ENCODE results near the gene HCAR3. TPM values are rescaled to one million over a fixed set of nuclear protein-coding genes. Genes with fewer than 3 reads are reported as not detected.
"Not testable (repeated sequence)": the region's sequence is repeated elsewhere in the genome, so short reads cannot be mapped to it uniquely, and the experiment has no call there.

HCAR3 gene
- total and polyA plus RNA-seq, 2 experiments from 2014 or later = not detected

DNA sequence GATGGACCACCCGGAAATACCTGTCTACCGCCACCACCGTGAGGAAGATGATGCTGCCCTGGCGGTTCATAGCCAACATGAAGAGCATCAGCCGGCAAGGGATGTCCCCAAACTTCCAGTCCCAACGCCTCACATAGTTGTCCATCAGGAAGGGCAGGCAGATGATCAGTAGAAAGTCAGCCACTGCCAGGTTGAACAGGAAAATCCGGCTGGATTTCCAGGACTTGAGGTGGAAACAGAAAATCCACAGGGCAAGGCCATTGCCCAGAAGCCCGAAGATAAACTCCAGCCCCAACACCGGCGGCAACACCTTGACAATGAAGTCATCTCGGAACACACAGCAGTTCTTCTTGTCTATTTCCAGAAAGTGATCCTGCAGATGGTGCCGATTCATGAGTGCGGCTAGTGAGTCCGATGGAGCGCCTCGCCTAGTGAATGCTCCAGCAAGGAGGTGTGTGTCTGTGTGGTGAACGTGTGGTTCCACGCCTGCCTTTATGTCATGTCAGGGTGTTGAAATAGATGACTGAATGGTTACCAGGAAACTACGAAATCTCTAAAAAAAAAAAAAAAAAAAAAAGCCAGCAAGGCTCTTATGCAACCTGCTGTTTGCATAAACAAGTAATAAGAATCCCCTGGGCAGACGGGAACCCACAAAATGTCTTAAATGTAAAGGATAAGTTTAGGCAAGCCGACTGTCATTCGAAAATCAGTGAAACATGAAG lies 13.6 kb downstream of the HCAR3 start, which contains the start of gene HCAR2:
Gene HCAR2, minus strand, starts transcription at position 468 of the 722 bp plus-strand sequence. Its CDS starts 74 bp downstream, at position 394.
- H3K9me3 ChIP-seq (ENCODE audit: low read depth); H3K4me3 ChIP-seq; H3K4me1 ChIP-seq (ENCODE audit: low read depth); H3K36me3 ChIP-seq; H3K27ac ChIP-seq; H3K27me3 ChIP-seq: not testable (repeated sequence)
- peak in 1 of 2 donors; percentile 41 for DNase-seq (ENCODE audit: low read depth in 1 of 2, low spot score in 1 of 2)

DNA sequence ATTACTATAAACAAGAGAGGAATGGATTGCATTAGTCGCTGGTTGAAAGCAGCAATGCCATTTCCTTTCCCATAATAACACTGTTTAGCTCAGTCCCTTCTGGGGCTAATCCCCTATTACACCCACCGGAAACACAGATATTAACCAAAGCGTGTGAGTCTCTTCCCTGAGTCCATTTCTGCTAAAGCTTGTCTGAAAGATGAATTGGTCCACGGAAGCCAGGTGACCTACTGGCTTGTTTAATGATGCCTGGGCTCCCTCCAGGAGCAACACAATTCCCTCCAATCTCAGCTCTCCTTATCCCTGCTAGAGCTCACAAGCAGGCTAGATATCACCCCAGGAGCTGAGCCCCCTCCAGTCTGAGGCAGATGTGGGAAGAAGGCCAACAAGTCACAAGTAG lies 15.1 kb downstream of the HCAR3 start:
- H3K27me3 ChIP-seq; H3K4me3 ChIP-seq; H3K4me1 ChIP-seq (ENCODE audit: low read depth); H3K36me3 ChIP-seq; H3K27ac ChIP-seq; DNase-seq (ENCODE audit: low read depth in 1 of 2, low spot score in 1 of 2); H3K9me3 ChIP-seq (ENCODE audit: low read depth): not testable (repeated sequence)

DNA sequence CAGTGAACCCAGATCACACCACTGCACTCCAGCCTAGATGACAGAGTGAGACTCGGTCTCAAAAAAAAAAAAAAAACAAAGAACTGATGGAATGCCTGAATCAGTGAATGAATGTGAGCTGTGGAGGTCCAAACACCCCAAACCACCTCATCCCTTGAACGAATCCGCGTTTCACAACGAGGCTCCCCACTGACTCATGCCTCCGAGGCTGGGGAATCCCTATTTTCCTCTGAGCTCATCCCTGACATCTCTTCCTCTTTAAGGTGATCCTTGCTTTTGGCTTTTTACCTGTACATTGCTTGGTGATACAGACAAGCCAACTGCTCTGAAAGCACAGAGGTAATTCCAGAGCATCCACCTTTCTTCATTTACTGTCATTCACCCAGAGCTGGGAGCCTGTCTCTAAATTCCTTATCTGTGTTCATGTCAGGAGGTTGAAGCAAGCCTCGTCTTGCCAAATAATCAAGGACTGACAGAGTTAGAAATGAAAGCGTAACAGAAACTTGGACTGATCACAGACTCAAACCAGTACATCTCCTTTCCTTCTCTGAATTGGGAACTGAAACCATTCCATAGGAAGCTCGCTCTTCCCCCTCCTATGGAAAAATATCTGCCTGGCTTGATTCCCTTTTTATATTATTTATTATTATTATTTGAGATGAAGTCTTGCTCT lies 16.4 kb downstream of the HCAR3 start:
- not testable (repeated sequence) for H3K9me3 ChIP-seq (ENCODE audit: low read depth)

DNA sequence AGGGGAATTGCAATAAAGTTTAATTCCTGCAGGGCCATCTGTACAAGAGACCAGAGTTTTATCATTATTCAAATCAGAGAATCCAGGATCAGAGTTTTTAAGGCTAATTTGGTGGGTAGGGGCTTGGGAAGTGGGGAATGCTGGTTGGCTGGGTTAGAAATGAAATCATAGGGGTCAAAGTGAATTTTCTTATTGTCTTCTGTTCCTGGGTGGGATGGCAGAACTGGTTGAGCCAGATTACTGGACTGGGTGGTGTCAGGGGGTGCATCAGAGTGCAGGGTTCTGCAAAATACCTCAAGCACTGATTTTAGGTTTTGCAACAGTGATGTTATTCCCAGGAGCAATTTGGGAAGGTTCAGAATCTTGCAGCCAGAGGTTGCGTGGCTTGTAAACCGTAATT lies 19.7 kb downstream of the HCAR3 start:
- H3K27ac ChIP-seq; H3K9me3 ChIP-seq (ENCODE audit: low read depth); H3K4me3 ChIP-seq; H3K4me1 ChIP-seq (ENCODE audit: low read depth); DNase-seq (ENCODE audit: low read depth in 1 of 2, low spot score in 1 of 2); H3K36me3 ChIP-seq; H3K27me3 ChIP-seq: not testable (repeated sequence)

More for the DNA sequence above, 16.4 kb downstream of the HCAR3 start:
- H3K27ac ChIP-seq; H3K36me3 ChIP-seq; H3K27me3 ChIP-seq; H3K4me1 ChIP-seq (ENCODE audit: low read depth); H3K4me3 ChIP-seq; DNase-seq (ENCODE audit: low read depth in 1 of 2, low spot score in 1 of 2): not testable (repeated sequence)

DNA sequence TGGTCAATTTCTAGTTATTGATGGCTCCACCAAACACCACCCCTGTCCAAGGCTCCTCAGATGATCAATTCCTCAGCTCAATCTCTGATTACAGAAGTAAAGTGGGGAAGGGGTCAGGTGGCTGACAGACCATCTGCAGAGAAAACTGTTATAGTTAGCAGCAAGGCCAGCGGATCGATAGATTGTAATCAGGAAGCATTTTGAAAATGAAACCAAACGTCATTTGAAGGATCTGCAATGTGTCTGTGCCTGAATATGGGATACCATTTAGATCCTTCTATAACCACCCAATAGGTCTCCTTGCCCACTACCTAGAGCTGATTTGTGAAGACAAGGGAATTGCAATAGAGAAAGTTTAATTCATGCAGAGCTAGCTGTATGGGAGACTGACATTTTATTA lies 25.0 kb downstream of the HCAR3 start:
- Histone ChIP-seq H3K9me3 (ENCODE audit: low read depth) (no peaks in the 10 kb centered on the region), H3K4me3 (no peak overlapping the region), H3K4me1 (ENCODE audit: low read depth) (no peaks in the 10 kb centered on the region), H3K27me3 (no peaks in the 10 kb centered on the region), H3K27ac (no peak overlapping the region), H3K36me3 (no peaks in the 10 kb centered on the region)
- DNase-seq (ENCODE audit: low read depth in 1 of 2, low spot score in 1 of 2) = no peak
- TF ChIP-seq, protein P1, sequence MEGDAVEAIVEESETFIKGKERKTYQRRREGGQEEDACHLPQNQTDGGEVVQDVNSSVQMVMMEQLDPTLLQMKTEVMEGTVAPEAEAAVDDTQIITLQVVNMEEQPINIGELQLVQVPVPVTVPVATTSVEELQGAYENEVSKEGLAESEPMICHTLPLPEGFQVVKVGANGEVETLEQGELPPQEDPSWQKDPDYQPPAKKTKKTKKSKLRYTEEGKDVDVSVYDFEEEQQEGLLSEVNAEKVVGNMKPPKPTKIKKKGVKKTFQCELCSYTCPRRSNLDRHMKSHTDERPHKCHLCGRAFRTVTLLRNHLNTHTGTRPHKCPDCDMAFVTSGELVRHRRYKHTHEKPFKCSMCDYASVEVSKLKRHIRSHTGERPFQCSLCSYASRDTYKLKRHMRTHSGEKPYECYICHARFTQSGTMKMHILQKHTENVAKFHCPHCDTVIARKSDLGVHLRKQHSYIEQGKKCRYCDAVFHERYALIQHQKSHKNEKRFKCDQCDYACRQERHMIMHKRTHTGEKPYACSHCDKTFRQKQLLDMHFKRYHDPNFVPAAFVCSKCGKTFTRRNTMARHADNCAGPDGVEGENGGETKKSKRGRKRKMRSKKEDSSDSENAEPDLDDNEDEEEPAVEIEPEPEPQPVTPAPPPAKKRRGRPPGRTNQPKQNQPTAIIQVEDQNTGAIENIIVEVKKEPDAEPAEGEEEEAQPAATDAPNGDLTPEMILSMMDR (IDR thresholded peaks at IDR 0.05; ENCODE audit: low read depth, low read length) = no peak

DNA sequence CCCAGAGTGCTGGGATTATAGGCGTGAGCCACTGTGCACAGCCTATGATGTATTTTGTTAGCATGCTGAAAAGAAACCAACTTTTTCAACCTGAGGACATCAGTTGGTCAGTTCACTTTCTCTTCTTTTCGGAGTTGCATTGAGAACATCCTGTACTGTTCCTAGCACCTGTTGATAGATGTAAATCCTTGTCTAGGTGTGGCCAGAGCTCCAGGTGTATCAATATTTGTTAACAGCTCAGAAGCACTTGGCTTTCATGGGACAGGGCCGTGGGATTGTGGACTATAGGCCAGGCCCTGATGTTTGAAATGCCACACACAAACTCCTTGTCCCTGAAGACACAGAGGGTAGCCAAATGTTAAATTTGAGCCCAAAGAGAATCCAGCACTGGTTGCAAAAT lies 28.3 kb downstream of the HCAR3 start:
- H3K4me1 ChIP-seq (ENCODE audit: low read depth) = no peaks in the 10 kb centered on the region
- no peaks in the 10 kb centered on the region for H3K9me3 ChIP-seq (ENCODE audit: low read depth)
- TF ChIP-seq, protein P1 (IDR thresholded peaks at IDR 0.05; ENCODE audit: low read depth, low read length) = no peak

DNA sequence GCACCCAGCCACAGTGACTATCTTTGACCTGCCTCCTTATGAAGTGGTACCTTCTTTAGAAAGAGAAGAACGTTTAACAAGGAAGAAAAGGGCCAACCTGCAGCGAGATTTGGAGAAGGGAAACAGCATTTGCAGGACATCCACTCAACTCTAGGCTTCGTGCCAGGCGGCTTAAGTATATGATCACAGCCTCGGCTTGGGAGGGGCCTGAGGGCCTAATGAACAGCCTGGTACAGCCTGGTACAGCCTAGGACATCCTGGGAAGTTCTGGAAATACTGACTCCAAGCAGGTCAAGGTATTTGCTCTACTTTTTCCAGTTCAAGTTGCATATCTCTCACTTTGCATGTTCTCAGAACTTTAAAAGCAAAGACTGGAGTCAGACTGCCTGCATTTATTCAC lies 29.5 kb downstream of the HCAR3 start:
- Histone ChIP-seq H3K9me3 (ENCODE audit: low read depth) (no peaks in the 10 kb centered on the region), H3K4me1 (ENCODE audit: low read depth) (no peaks in the 10 kb centered on the region), H3K27me3 (no peaks in the 10 kb centered on the region), H3K4me3 (no peak overlapping the region), H3K36me3 (no peaks in the 10 kb centered on the region), H3K27ac (no peak overlapping the region)
- TF ChIP-seq, protein P1 (IDR thresholded peaks at IDR 0.05; ENCODE audit: low read depth, low read length) = no peak
- DNase-seq (ENCODE audit: low read depth in 1 of 2, low spot score in 1 of 2) = peak in 1 of 2 donors; percentile 53

More for the DNA sequence above, 28.3 kb downstream of the HCAR3 start:
- DNase-seq (ENCODE audit: low read depth in 1 of 2, low spot score in 1 of 2) = no peak
- Histone ChIP-seq H3K36me3 (no peaks in the 10 kb centered on the region), H3K4me3 (no peak overlapping the region), H3K27ac (no peak overlapping the region), H3K27me3 (no peaks in the 10 kb centered on the region)

All from cardiac muscle cell (in vitro differentiated cells and primary cell).